ENCODE measurements around the gene TNIK.

The TNIK gene

GRCh38 chr3:171251835-171252234 is 208.4 kb downstream of the TNIK start:
- Histone ChIP-seq H3K9ac (no peak overlapping the region), H3K27me3 (ENCODE audit: control insufficient read depth, insufficient read depth, low read length) (no peaks in the 10 kb centered on the region), H3K27ac (no peak overlapping the region), H3K36me3 (ENCODE audit: control insufficient read depth, insufficient read depth, low read length) (no peaks in the 10 kb centered on the region), H3K9me3 (ENCODE audit: control insufficient read depth, low read length) (no peaks in the 10 kb centered on the region), H3K79me2 (no peaks in the 10 kb centered on the region), H3K4me1 (no peaks in the 10 kb centered on the region), H3K4me3 (ENCODE audit: low read depth, low read length) (no peak overlapping the region), H3K4me2 (ENCODE audit: low read length) (no peak overlapping the region), H2AFZ (no peak overlapping the region)
- no peak for TF ChIP-seq CTCF (IDR thresholded peaks at IDR 0.05)

GRCh38 chr3:171250444-171250843 is 209.8 kb downstream of the TNIK start:
- Histone ChIP-seq H3K27ac (no peak overlapping the region), H2AFZ (no peak overlapping the region), H3K9ac (no peak overlapping the region), H3K4me3 (ENCODE audit: low read depth, low read length) (no peak overlapping the region), H3K36me3 (ENCODE audit: control insufficient read depth, insufficient read depth, low read length) (no peaks in the 10 kb centered on the region), H3K27me3 (ENCODE audit: control insufficient read depth, insufficient read depth, low read length) (no peaks in the 10 kb centered on the region), H3K4me2 (ENCODE audit: low read length) (no peak overlapping the region), H3K79me2 (no peaks in the 10 kb centered on the region), H3K9me3 (ENCODE audit: control insufficient read depth, low read length) (no peaks in the 10 kb centered on the region), H3K4me1 (no peaks in the 10 kb centered on the region)
- TF ChIP-seq CTCF (IDR thresholded peaks at IDR 0.05), result no peak

GRCh38 chr3:171249245-171249644 is 211.0 kb downstream of the TNIK start:
- Histone ChIP-seq H3K9me3 (ENCODE audit: control insufficient read depth, low read length) (no peaks in the 10 kb centered on the region), H3K27ac (no peak overlapping the region), H2AFZ (no peak overlapping the region), H3K27me3 (ENCODE audit: control insufficient read depth, insufficient read depth, low read length) (no peaks in the 10 kb centered on the region), H3K79me2 (no peaks in the 10 kb centered on the region), H3K36me3 (ENCODE audit: control insufficient read depth, insufficient read depth, low read length) (no peaks in the 10 kb centered on the region), H3K4me1 (no peaks in the 10 kb centered on the region), H3K9ac (no peak overlapping the region), H3K4me2 (ENCODE audit: low read length) (no peak overlapping the region), H3K4me3 (ENCODE audit: low read depth, low read length) (no peak overlapping the region)
- no peak for TF ChIP-seq CTCF (IDR thresholded peaks at IDR 0.05)

GRCh38 chr3:171248426-171249111 is 211.6 kb downstream of the TNIK start:
- Histone ChIP-seq H3K4me1 (no peaks in the 10 kb centered on the region), H2AFZ (no peak overlapping the region), H3K9ac (no peak overlapping the region), H3K4me2 (ENCODE audit: low read length) (no peak overlapping the region), H3K27ac (no peak overlapping the region), H3K79me2 (no peaks in the 10 kb centered on the region), H3K9me3 (ENCODE audit: control insufficient read depth, low read length) (no peaks in the 10 kb centered on the region), H3K36me3 (ENCODE audit: control insufficient read depth, insufficient read depth, low read length) (no peaks in the 10 kb centered on the region), H3K27me3 (ENCODE audit: control insufficient read depth, insufficient read depth, low read length) (no peaks in the 10 kb centered on the region), H3K4me3 (ENCODE audit: low read depth, low read length) (no peak overlapping the region)
- TF ChIP-seq CTCF (IDR thresholded peaks at IDR 0.05), result no peak
